Transverse colon (tissue), 3 donors: ENCODE measurements around the gene MUSTN1.

Experiments used
- POLR2A ChIP-seq: fragments of 450-650 bp; IDR thresholded peaks from one replicate; pipeline ENCODE4 v1.6.1; 2016; ENCODE audit warnings: antibody characterized with exemption, mild to moderate bottlenecking, moderate library complexity
- TF ChIP-seq, protein P1 (sequence below), 5 experiments: fragments of 200-600 bp in 3 of 5; fragments of 450-650 bp in 2 of 5; sonication (generic) in 3 of 5; IDR thresholded peaks; 1 replicate in 2 of 5; 2 replicates in 3 of 5; pipeline ENCODE4 v1.5.1; 2016 to 2017; ENCODE audit warnings: antibody characterized with exemption in 5 of 5, inconsistent platforms in 3 of 5, mild to moderate bottlenecking in 2 of 5, moderate library complexity in 1 of 5

DNA sequence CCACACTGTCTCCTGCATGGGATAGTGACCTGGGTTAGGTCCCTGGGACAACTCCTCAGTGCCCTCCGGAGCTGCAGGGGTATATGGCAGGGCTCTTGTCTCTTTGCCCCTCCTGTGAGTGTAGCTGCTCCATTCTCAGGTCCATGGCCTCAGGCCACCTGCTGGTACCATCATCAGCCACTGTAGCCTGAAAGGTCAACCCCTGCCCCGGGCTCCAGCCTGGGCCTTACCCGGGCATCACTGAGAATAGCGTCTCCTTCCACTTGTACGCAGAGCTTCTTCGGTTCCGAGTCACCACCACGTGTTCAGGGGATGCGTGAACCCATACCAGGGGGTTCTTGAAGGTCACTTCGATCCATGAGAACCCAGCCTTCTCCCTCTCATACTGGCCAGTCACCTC, 18.2 kb downstream of the MUSTN1 start:
- TF ChIP-seq, protein P1, sequence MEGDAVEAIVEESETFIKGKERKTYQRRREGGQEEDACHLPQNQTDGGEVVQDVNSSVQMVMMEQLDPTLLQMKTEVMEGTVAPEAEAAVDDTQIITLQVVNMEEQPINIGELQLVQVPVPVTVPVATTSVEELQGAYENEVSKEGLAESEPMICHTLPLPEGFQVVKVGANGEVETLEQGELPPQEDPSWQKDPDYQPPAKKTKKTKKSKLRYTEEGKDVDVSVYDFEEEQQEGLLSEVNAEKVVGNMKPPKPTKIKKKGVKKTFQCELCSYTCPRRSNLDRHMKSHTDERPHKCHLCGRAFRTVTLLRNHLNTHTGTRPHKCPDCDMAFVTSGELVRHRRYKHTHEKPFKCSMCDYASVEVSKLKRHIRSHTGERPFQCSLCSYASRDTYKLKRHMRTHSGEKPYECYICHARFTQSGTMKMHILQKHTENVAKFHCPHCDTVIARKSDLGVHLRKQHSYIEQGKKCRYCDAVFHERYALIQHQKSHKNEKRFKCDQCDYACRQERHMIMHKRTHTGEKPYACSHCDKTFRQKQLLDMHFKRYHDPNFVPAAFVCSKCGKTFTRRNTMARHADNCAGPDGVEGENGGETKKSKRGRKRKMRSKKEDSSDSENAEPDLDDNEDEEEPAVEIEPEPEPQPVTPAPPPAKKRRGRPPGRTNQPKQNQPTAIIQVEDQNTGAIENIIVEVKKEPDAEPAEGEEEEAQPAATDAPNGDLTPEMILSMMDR (IDR thresholded peaks at IDR 0.05): no peak
- TF ChIP-seq POLR2A: no peak
